Measurements from ENCODE around the gene CEP85L. TPM values are rescaled to one million over a fixed set of nuclear protein-coding genes. Genes with fewer than 3 reads are reported as not detected.
A peak's percentile ranks its signal among the peaks of the same experiment; 100 is the strongest.

Gene CEP85L
- total and polyA plus RNA-seq, 4 donors = 7.4 to 37.3 (median 18.2) TPM

DNA sequence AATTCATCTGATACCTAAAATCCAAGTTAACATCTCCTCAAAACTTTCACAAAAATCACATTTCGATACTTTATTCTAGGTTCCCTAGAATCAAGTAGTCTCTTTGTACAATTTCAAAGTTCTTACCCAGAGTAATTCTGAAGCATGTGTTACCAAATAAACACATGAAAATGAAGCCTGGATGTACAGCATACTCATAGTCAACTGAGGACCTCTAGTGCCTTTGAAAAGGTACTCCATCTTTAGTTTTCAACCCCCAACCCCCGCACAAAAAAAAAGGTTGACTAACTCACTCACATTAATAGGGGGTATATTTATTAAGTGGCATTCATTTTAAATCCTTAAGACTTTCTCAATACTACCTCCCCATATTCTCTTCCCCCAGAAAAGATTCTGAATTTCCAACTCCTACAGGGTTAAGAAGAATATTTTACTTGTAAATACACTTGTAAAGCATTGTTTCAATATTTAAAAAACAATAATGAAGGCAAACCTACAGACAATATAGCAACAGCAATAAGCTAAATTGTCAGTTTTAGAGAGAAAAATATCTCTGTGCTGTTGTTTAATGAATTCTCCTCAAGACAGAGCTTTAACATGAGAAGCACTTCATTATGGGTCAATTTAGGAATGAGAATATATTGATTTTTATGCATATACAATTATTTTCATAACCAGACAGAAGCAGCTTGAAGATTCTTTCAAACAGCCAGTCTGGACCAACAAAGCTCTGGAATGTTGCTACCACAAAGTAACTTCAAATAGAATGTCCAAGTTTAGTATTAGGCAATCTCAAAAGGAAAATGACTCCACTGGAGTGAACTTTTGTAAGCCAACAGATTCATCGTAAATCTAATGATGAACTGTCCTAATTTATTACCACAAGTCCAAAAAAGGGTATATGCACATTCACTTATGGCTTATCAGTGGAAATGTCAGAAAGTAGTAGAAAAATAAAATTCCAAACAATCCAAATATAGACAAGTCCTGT, 100.0 kb downstream of the CEP85L start:
- Histone ChIP-seq H3K27ac (ENCODE audit: low read depth, low read length) (no peak overlapping the region), H3K4me1 (ENCODE audit: control insufficient read depth, insufficient read depth, low read length) (no peaks in the 10 kb centered on the region), H3K27me3 (ENCODE audit: control insufficient read depth, insufficient read depth, low read length) (no peaks in the 10 kb centered on the region), H3K36me3 (ENCODE audit: control insufficient read depth, insufficient read depth, low read length) (no peaks in the 10 kb centered on the region), H3K4me3 (ENCODE audit: low read depth, low read length) (no peak overlapping the region), H3K9me3 (ENCODE audit: control insufficient read depth, insufficient read depth, low read length) (no peaks in the 10 kb centered on the region)
- peak in 5 of 6 donors; percentile 13 to 85 (median 20) for DNase-seq (ENCODE audit: low read depth in 4 of 6, low spot score in 6 of 6)
- WGBS (ENCODE audit: insufficient coverage) = 27% methylated on average over 1 of the region's 3 CpGs

DNA sequence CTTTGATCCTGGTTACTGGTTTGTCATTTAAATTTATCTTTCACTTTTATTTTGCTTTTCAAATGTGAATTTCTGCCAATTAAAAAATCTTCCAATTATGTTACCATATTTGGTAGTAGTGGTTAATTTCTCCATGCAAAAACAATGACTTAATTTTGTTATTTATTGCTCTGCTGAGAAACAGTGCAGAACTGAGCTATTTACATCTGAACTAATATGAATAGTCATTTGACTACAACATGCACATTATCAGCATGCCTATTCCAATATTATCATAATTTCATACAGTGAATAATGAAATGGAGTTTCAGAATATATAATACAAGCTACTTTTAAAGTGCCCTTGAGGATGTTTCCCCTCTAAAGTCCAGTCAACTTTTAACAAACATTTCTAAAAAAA, 102.8 kb downstream of the CEP85L start:
- Histone ChIP-seq H3K9me3 (ENCODE audit: control insufficient read depth, insufficient read depth, low read length) (no peaks in the 10 kb centered on the region), H3K4me3 (ENCODE audit: low read depth, low read length) (no peak overlapping the region), H3K4me1 (ENCODE audit: control insufficient read depth, insufficient read depth, low read length) (no peaks in the 10 kb centered on the region), H3K27ac (ENCODE audit: low read depth, low read length) (no peak overlapping the region), H3K36me3 (ENCODE audit: control insufficient read depth, insufficient read depth, low read length) (no peaks in the 10 kb centered on the region), H3K27me3 (ENCODE audit: control insufficient read depth, insufficient read depth, low read length) (no peaks in the 10 kb centered on the region)
- DNase-seq (ENCODE audit: low read depth in 4 of 6, low spot score in 6 of 6) = no peak

DNA sequence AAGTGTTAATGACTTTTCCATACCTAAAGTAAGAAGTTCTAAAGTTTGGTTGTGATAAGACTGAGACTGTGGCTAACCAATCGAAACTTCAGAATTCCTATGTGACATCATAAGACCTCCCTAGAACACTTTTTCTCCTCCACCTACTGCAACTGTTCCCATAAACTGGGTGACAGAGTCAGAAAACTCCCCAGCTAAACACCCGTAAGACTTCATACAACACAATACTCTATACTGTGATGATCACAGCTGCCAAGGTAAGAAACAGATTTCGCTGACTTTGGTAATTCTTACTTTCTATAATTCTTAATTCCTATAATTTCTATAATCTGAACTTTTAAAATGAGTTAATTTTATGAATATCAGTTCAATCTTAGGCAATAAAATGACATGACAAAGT, 103.3 kb downstream of the CEP85L start, which contains the start of gene PLN:
Gene PLN, plus strand, starts transcription at position 161 of the 400 bp plus-strand sequence. CDS start 10,626 bp downstream, outside the sequence.
- no peaks in the 10 kb centered on the region for H3K9me3 ChIP-seq (ENCODE audit: control insufficient read depth, insufficient read depth, low read length)
- WGBS (ENCODE audit: insufficient coverage) = 86% methylated on average over 1 of the region's 3 CpGs
- H3K4me1 ChIP-seq (ENCODE audit: control insufficient read depth, insufficient read depth, low read length) = no peaks in the 10 kb centered on the region
- no peak for DNase-seq (ENCODE audit: low read depth in 4 of 6, low spot score in 6 of 6)
- no peaks in the 10 kb centered on the region for H3K36me3 ChIP-seq (ENCODE audit: control insufficient read depth, insufficient read depth, low read length)
- no peak within 1 kb of the TSS for H3K4me3 ChIP-seq (ENCODE audit: low read depth, low read length)
- H3K27me3 ChIP-seq (ENCODE audit: control insufficient read depth, insufficient read depth, low read length) = no peaks in the 10 kb centered on the region
- no peak within 1 kb of the TSS for H3K27ac ChIP-seq (ENCODE audit: low read depth, low read length)

DNA sequence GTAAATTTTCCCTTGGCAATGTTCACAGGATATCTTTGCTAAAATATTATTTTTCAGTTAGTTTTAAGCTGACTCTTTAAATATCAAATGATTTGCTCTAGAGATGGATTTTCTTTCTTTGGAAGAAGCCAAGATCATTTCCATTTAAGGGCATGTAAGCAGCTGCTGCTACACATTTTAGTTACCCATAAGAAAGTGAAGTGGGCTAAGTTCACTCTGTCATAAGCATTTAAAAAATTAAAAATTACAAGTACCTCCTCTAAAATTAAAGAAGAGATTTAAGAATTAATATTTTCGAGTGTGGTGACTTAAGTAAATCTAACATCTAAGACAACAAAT, 104.5 kb downstream of the CEP85L start:
- Histone ChIP-seq H3K27ac (ENCODE audit: low read depth, low read length) (no peak overlapping the region), H3K4me1 (ENCODE audit: control insufficient read depth, insufficient read depth, low read length) (no peaks in the 10 kb centered on the region), H3K27me3 (ENCODE audit: control insufficient read depth, insufficient read depth, low read length) (no peaks in the 10 kb centered on the region), H3K4me3 (ENCODE audit: low read depth, low read length) (no peak overlapping the region), H3K9me3 (ENCODE audit: control insufficient read depth, insufficient read depth, low read length) (no peaks in the 10 kb centered on the region), H3K36me3 (ENCODE audit: control insufficient read depth, insufficient read depth, low read length) (no peaks in the 10 kb centered on the region)
- DNase-seq (ENCODE audit: low read depth in 4 of 6, low spot score in 6 of 6) = peak in 1 of 6 donors; percentile 9
- WGBS (ENCODE audit: insufficient coverage) = no CpG with 5 or more reads among the region's 1 CpG

DNA sequence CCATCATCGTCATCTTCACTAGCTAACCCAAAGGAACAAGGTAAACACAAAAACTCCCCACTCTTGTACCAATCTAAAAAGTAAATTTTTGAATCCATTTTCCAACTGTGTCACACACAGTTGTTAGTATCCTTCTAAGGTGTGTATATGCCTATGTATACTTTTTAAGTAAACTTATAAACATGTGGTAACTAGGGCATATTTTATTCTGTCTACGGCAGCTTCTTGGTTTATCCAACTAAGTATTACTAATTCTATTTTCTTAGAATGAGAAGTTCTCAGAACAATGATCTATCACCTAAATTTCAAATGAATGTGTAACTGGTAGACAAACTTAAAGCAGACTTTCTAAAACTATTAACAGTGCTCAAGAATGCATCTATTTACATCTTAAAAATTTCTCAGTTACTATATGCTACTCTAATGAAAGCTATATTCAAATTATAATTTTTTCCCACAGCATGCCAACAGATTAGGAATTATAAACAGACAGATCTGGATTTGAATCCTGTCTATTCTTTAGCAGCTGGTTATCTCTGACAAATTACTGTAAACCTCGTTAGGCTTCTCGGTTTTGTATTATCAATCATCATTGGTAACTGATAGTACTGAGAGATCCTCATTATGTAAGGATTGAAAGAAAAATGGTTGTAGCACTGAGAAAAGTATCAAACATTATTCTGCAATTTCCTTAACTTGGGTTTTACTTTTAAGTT, 105.1 kb downstream of the CEP85L start:
- WGBS (ENCODE audit: insufficient coverage) = no CpG with 5 or more reads among the region's 4 CpGs
- Histone ChIP-seq H3K27ac (ENCODE audit: low read depth, low read length) (no peak overlapping the region), H3K9me3 (ENCODE audit: control insufficient read depth, insufficient read depth, low read length) (no peaks in the 10 kb centered on the region), H3K27me3 (ENCODE audit: control insufficient read depth, insufficient read depth, low read length) (no peaks in the 10 kb centered on the region), H3K4me1 (ENCODE audit: control insufficient read depth, insufficient read depth, low read length) (no peaks in the 10 kb centered on the region), H3K36me3 (ENCODE audit: control insufficient read depth, insufficient read depth, low read length) (no peaks in the 10 kb centered on the region), H3K4me3 (ENCODE audit: low read depth, low read length) (no peak overlapping the region)
- no peak for DNase-seq (ENCODE audit: low read depth in 4 of 6, low spot score in 6 of 6)

DNA sequence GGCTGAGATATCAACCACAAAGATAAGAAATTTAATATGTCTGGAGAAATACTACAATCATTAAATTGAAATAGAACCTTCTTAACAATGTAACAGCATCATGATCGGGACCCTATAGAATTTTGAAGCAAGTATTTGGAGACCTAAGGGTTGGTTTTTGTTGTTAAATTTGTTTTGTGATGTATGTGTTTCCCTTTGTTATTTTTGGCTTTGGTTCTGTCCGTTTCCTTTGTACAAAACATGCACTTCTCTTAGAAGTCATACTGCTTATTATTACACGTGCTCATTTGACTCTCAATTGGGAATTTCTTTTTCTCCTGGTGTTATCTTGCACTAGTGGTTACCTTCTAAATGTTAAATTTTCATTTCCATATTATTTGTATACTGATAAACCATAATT, 107.3 kb downstream of the CEP85L start:
- Histone ChIP-seq H3K27me3 (ENCODE audit: control insufficient read depth, insufficient read depth, low read length) (no peaks in the 10 kb centered on the region), H3K27ac (ENCODE audit: low read depth, low read length) (no peak overlapping the region), H3K36me3 (ENCODE audit: control insufficient read depth, insufficient read depth, low read length) (no peaks in the 10 kb centered on the region), H3K4me1 (ENCODE audit: control insufficient read depth, insufficient read depth, low read length) (no peaks in the 10 kb centered on the region), H3K9me3 (ENCODE audit: control insufficient read depth, insufficient read depth, low read length) (no peaks in the 10 kb centered on the region), H3K4me3 (ENCODE audit: low read depth, low read length) (no peak overlapping the region)
- no peak for DNase-seq (ENCODE audit: low read depth in 4 of 6, low spot score in 6 of 6)
- WGBS (ENCODE audit: insufficient coverage) = no CpG with 5 or more reads among the region's 3 CpGs

DNA sequence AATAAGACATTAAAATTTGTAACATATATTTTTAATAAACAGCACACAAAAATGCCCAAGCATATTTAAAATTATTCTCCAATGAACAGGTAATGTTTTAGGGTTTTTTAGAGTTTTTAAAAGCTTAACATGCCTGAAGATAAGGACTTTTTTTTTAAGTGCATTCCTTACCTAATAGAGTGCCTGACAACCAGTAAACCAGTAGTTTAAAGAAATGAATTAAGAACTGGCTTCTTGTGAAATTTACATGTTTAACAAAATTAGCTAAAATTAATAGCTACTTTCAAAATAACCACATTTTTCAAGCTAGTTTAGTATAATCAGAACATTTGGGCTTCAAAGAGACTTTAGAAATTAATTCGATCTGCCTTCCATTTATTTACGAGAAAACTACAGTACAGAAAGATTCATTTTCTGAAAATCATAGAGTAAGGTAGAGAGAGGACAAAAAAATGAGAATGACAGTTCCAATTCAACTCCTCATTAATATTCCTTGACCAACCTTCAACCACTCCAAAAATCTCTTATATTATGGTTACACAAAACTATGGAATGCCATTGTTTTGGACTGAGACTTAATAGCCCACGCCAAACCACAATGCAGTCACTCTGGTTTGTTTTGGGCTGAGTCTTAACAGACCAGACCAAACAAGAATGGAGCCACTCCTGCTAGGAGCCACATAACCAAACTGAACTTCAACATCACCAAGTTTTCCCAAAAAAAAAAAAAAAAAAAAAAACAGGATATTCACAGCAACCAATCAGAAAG, 109.0 kb downstream of the CEP85L start:
- WGBS (ENCODE audit: insufficient coverage) = 86% methylated on average over 1 of the region's 3 CpGs
- no peaks in the 10 kb centered on the region for H3K9me3 ChIP-seq (ENCODE audit: control insufficient read depth, insufficient read depth, low read length)
- no peak for DNase-seq (ENCODE audit: low read depth in 4 of 6, low spot score in 6 of 6)
- H3K27ac ChIP-seq (ENCODE audit: low read depth, low read length) = no peak overlapping the region
- H3K4me3 ChIP-seq (ENCODE audit: low read depth, low read length) = no peak overlapping the region
- H3K27me3 ChIP-seq (ENCODE audit: control insufficient read depth, insufficient read depth, low read length) = no peaks in the 10 kb centered on the region
- H3K4me1 ChIP-seq (ENCODE audit: control insufficient read depth, insufficient read depth, low read length) = no peaks in the 10 kb centered on the region
- H3K36me3 ChIP-seq (ENCODE audit: control insufficient read depth, insufficient read depth, low read length) = no peaks in the 10 kb centered on the region

DNA sequence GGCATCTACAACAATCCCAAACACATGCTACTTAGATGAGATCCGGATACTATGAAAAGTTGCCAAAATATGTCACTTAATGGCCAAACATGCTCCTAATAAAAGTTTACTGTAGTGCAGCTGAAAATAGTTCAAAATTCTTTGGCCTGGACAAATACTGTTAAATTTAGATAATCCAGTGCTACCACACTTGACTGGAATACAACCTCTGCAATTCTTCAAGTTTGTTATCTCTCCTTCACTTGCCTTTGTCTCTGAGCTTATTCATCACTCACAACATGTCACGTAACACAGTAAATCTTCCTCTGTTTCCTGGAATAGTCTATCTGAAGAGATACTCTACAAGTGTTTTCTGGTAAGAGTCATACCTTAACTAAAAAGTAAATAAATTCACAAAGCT, 113.8 kb downstream of the CEP85L start:
- Histone ChIP-seq H3K36me3 (ENCODE audit: control insufficient read depth, insufficient read depth, low read length) (no peaks in the 10 kb centered on the region), H3K27me3 (ENCODE audit: control insufficient read depth, insufficient read depth, low read length) (no peaks in the 10 kb centered on the region), H3K4me3 (ENCODE audit: low read depth, low read length) (no peak overlapping the region), H3K27ac (ENCODE audit: low read depth, low read length) (no peak overlapping the region), H3K9me3 (ENCODE audit: control insufficient read depth, insufficient read depth, low read length) (no peaks in the 10 kb centered on the region), H3K4me1 (ENCODE audit: control insufficient read depth, insufficient read depth, low read length) (no peaks in the 10 kb centered on the region)
- 100% methylated on average over 1 of the region's 2 CpGs for WGBS (ENCODE audit: insufficient coverage)
- no peak for DNase-seq (ENCODE audit: low read depth in 4 of 6, low spot score in 6 of 6)

DNA sequence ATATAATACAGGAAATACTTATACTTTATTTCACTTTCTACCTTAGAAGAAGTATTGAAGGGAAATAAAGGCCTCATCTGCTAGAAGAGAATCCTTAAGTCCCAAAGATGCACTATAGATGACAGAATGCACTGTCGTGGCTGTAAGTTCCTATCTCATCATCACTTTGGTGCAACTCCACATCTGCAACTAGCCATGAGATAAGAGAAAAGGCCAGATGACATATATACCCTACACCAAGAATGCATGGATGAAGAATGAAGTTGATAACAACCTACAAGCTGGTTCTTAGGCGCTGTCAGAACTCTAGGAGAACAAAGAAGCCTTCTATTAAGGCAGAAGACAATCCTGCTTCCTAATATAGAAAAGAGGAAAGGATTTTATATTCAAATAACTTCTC, 114.9 kb downstream of the CEP85L start:
- DNase-seq (ENCODE audit: low read depth in 4 of 6, low spot score in 6 of 6) = no peak
- H3K9me3 ChIP-seq (ENCODE audit: control insufficient read depth, insufficient read depth, low read length) = no peaks in the 10 kb centered on the region
- no peak overlapping the region for H3K27ac ChIP-seq (ENCODE audit: low read depth, low read length)
- H3K4me3 ChIP-seq (ENCODE audit: low read depth, low read length) = no peak overlapping the region
- no CpG with 5 or more reads among the region's 2 CpGs for WGBS (ENCODE audit: insufficient coverage)
- H3K36me3 ChIP-seq (ENCODE audit: control insufficient read depth, insufficient read depth, low read length) = no peaks in the 10 kb centered on the region
- no peaks in the 10 kb centered on the region for H3K4me1 ChIP-seq (ENCODE audit: control insufficient read depth, insufficient read depth, low read length)
- no peaks in the 10 kb centered on the region for H3K27me3 ChIP-seq (ENCODE audit: control insufficient read depth, insufficient read depth, low read length)

All from spinal cord (tissue), 10 donors.